Neural cell (in vitro differentiated cells): ENCODE measurements around the gene NKX3-2. TPM values are rescaled to one million over a fixed set of nuclear protein-coding genes. Genes with fewer than 3 reads are reported as not detected.

Experiments
- H2AFZ ChIP-seq: fragments of 200-600, 300-800 bp; sonication (generic), shearing (Covaris generic); 2 replicates; pipeline ENCODE4 v1.6.0; 2014; ENCODE audit warnings: low read depth, mild to moderate bottlenecking, antibody characterized with exemption, low read length, moderate library complexity
- H3F3A ChIP-seq: fragments of 200-600 bp; shearing (Covaris generic); 2 replicates; pipeline ENCODE4 v1.6.1; 2016; ENCODE audit warnings: mild to moderate bottlenecking, moderate library complexity, mixed read lengths, antibody characterized with exemption, low read length; ENCODE audit not compliant: insufficient read depth, poor library complexity, severe bottlenecking
- H3K27ac ChIP-seq: fragments of 200-600, 300-800 bp; sonication (generic), shearing (Covaris generic); 2 replicates; pipeline ENCODE4 v1.5.1; 2014; ENCODE audit warnings: mild to moderate bottlenecking, low read length, moderate library complexity
- H3K27me3 ChIP-seq: fragments of 300-800, 200-600 bp; sonication (generic), shearing (Covaris generic); 2 replicates; pipeline ENCODE4 v1.6.0; 2014; ENCODE audit warnings: mild to moderate bottlenecking, low read depth, low read length, moderate library complexity; ENCODE audit not compliant: insufficient read depth
- H3K36me3 ChIP-seq: fragments of 300-800, 200-600 bp; sonication (generic), shearing (Covaris generic); 2 replicates; pipeline ENCODE4 v1.5.1; 2014; ENCODE audit warnings: mild to moderate bottlenecking, antibody characterized with exemption, low read length, moderate library complexity; ENCODE audit not compliant: insufficient read depth
- H3K4me2 ChIP-seq: fragments of 300-800, 200-600 bp; sonication (generic), shearing (Covaris generic); 2 replicates; pipeline ENCODE4 v1.6.0; 2014; ENCODE audit warnings: mild to moderate bottlenecking, low read length
- H3K4me3 ChIP-seq: fragments of 300-800, 200-600 bp; sonication (generic), shearing (Covaris generic); 2 replicates; pipeline ENCODE4 v1.5.1; 2014; ENCODE audit warnings: mild to moderate bottlenecking, low read length, moderate library complexity
- H3K79me2 ChIP-seq: fragments of 200-600 bp; shearing (Covaris generic); replicated peaks from 2 replicates; pipeline ENCODE4 v1.6.0; 2014; ENCODE audit warnings: mild to moderate bottlenecking, low read length, moderate library complexity; ENCODE audit not compliant: insufficient read depth
- H3K9ac ChIP-seq: fragments of 300-800, 200-600 bp; sonication (generic), shearing (Covaris generic); 2 replicates; pipeline ENCODE4 v1.6.1; 2016; ENCODE audit warnings: mild to moderate bottlenecking, low read length, mixed read lengths
- H3K9me2 ChIP-seq: fragments of 200-600 bp; shearing (Covaris generic); 2 replicates; pipeline ENCODE4 v1.6.1; 2016; ENCODE audit warnings: mild to moderate bottlenecking, low read length, mixed read lengths; ENCODE audit not compliant: insufficient read depth
- H3K9me3 ChIP-seq: fragments of 200-600, 300-800 bp; sonication (generic), shearing (Covaris generic); 2 replicates; pipeline ENCODE4 v1.6.1; 2016; ENCODE audit warnings: mild to moderate bottlenecking, mixed run types, low read length, moderate library complexity, mixed read lengths
- H4K20me1 ChIP-seq: fragments of 200-600 bp; shearing (Covaris generic); 2 replicates; pipeline ENCODE4 v1.6.1; 2016; ENCODE audit warnings: mild to moderate bottlenecking, mixed run types; ENCODE audit not compliant: insufficient read depth
- CTCF ChIP-seq: fragments of 450-650 bp; IDR thresholded peaks from 2 replicates; pipeline ENCODE4 v1.5.1; 2014; ENCODE audit warnings: antibody characterized with exemption, mild to moderate bottlenecking, moderate library complexity; ENCODE audit not compliant: poor library complexity, severe bottlenecking
- EZH2 ChIP-seq: fragments of 200-600, 300-800 bp; shearing (Covaris generic), sonication (generic); IDR thresholded peaks from 2 replicates; pipeline ENCODE4 v1.6.1; 2014; ENCODE audit warnings: antibody characterized with exemption, low read length, borderline replicate concordance, mild to moderate bottlenecking; ENCODE audit not compliant: insufficient read depth, poor library complexity, severe bottlenecking
- MXI1 ChIP-seq: fragments of 450-650 bp; conservative IDR thresholded peaks from 2 replicates; pipeline ENCODE4 v1.6.1; 2014; ENCODE audit warnings: antibody characterized with exemption, mild to moderate bottlenecking; ENCODE audit not compliant: poor library complexity, severe bottlenecking
- POLR2AphosphoS5 ChIP-seq: IDR thresholded peaks from 2 replicates; pipeline ENCODE4 v1.6.1; 2012
- RAD21 ChIP-seq: fragments of 450-650 bp; conservative IDR thresholded peaks from 2 replicates; pipeline ENCODE4 v1.6.1; 2014; ENCODE audit warnings: antibody characterized with exemption, mild to moderate bottlenecking, moderate library complexity
- SMC3 ChIP-seq: fragments of 450-650 bp; conservative IDR thresholded peaks from 2 replicates; pipeline ENCODE4 v1.6.1; 2014; ENCODE audit warnings: antibody characterized with exemption, mild to moderate bottlenecking, moderate library complexity; ENCODE audit not compliant: poor library complexity
- TAF1 ChIP-seq: IDR thresholded peaks from 2 replicates; pipeline ENCODE4 v1.6.1; 2012; ENCODE audit warnings: low read depth
- polyA plus RNA-seq: library from polyadenylated mRNA; depleted of rRNA; stranded (reverse); fragments of >200 nt; gene quantifications from 2 replicates; pipeline ENCODE4 v1.2.3, GENCODE V29; 2014
- TF ChIP-seq, protein P1 (sequence below): IDR thresholded peaks from 2 replicates; pipeline ENCODE4 v1.6.1; 2012; ENCODE audit warnings: borderline replicate concordance

NKX3-2 gene
- polyA plus RNA-seq, 1 donor from 2014 or later, result not detected

DNA sequence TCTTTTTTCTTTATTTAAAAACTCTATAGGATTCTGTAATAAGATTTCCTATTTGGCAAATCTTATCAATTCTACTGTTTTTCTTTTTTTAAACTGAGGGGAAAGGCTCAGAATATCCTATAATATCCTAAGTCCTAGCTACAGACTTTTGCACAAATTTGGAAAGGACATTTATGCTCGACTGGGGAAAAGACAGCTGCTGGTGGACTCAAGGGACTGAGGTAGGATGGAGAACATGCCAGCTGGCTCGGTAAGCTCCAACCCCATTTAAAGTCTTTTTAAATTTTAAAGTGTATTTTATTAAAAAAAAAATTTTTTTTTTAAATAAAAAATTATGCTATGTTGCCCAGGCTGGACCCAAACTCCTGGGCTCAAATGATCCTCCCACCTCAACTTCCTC lies 46.5 kb upstream of the NKX3-2 start:
- Histone ChIP-seq H3K9ac (no peak overlapping the region), H3K27ac (no peak overlapping the region), H3K4me3 (no peak overlapping the region), H3K9me2 (no peaks in the 10 kb centered on the region), H3K36me3 (peaks cover 11% of the 10 kb centered on the region), H3K4me2 (no peak overlapping the region), H2AFZ (no peak overlapping the region), H4K20me1 (no peaks in the 10 kb centered on the region), H3K9me3 (no peaks in the 10 kb centered on the region), H3F3A (no peaks in the 10 kb centered on the region), H3K79me2 (no peaks in the 10 kb centered on the region), H3K27me3 (no peaks in the 10 kb centered on the region)
- TF ChIP-seq POLR2AphosphoS5 (no peak), CTCF (no peak), TAF1 (no peak), MXI1 (no peak), RAD21 (no peak)
- TF ChIP-seq, protein P1, sequence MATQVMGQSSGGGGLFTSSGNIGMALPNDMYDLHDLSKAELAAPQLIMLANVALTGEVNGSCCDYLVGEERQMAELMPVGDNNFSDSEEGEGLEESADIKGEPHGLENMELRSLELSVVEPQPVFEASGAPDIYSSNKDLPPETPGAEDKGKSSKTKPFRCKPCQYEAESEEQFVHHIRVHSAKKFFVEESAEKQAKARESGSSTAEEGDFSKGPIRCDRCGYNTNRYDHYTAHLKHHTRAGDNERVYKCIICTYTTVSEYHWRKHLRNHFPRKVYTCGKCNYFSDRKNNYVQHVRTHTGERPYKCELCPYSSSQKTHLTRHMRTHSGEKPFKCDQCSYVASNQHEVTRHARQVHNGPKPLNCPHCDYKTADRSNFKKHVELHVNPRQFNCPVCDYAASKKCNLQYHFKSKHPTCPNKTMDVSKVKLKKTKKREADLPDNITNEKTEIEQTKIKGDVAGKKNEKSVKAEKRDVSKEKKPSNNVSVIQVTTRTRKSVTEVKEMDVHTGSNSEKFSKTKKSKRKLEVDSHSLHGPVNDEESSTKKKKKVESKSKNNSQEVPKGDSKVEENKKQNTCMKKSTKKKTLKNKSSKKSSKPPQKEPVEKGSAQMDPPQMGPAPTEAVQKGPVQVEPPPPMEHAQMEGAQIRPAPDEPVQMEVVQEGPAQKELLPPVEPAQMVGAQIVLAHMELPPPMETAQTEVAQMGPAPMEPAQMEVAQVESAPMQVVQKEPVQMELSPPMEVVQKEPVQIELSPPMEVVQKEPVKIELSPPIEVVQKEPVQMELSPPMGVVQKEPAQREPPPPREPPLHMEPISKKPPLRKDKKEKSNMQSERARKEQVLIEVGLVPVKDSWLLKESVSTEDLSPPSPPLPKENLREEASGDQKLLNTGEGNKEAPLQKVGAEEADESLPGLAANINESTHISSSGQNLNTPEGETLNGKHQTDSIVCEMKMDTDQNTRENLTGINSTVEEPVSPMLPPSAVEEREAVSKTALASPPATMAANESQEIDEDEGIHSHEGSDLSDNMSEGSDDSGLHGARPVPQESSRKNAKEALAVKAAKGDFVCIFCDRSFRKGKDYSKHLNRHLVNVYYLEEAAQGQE, result no peak

- TF ChIP-seq, protein P1, result no peak
- TF ChIP-seq EZH2, result no peak
- TF ChIP-seq SMC3, result no peak
- Histone ChIP-seq H3K4me3 (no peak overlapping the region), H4K20me1 (no peaks in the 10 kb centered on the region), H3K4me2 (no peak overlapping the region), H3K36me3 (peaks cover 12% of the 10 kb centered on the region), H3K79me2 (no peaks in the 10 kb centered on the region), H2AFZ (no peak overlapping the region), H3K9me3 (no peaks in the 10 kb centered on the region), H3K27ac (no peak overlapping the region), H3K27me3 (no peaks in the 10 kb centered on the region), H3K9ac (no peak overlapping the region), H3F3A (no peaks in the 10 kb centered on the region), H3K9me2 (no peaks in the 10 kb centered on the region)
Measured at GRCh38 chr4:13588954-13589353, 44.6 kb upstream of the NKX3-2 start.
